ENCODE results near the gene IMMT.
"Not testable (repeated sequence)": the region's sequence is repeated elsewhere in the genome, so short reads cannot be mapped to it uniquely, and the experiment has no call there.

IMMT gene

DNA sequence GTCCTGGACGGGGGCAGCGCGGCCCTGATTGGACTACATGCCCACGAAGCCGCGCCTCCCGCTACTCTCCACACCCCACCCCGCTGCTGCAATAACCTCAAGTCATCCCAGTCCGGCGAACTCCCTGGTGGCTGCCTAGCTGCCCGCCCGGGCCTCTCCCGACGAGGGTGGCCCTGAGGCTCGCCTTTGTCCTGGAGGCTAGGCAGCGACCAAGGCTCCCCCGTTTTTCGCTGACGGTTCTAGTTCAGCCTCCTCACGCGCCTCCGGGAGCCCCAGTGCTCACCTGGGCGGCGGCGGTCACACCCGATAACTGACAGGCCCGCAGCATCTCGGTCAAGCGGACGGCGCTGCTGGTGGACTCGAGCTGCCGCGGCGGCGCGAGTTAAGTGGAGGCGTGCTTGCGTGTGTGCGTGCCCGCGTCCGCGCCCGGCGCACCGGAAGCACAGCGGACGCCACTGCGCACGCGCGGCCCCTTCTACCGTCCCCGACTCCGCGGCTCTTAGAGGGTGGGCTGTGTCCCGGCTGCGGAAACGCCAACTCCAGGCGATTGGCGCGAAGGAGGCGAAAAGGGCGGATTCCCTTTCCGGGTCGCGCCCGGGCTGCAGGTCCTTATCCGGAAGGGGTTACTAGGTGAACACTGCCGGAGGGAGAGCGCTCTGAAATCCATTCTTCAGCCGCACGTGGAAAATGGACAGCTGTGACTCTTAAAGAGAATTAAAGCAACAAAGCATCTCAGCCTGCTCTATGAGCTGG, at the start of gene IMMT:
Gene IMMT, minus strand, starts transcription at position 408 of the 753 bp plus-strand sequence. Its CDS starts 80 bp downstream, at position 328.
- DNase-seq: peak; percentile 90

DNA sequence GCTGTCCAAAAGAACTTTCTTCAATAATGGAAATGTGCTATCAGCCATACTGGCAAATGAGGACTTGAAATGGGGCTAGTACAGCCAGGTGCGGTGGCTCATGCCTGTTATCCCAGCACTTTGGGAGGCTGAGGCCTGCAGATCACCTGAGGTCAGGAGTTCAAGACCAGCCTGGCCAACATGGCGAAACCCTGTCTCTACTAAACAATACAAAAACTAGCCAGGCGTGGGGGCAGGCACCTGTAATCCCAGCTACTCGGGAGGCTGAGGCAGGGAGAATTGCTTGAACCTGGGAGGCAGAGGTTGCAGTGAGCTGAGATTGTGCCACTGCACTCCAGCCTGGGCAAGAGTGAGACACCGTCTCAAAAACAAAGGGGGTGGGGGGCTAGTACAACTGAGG, 49.5 kb upstream of the IMMT start:
- not testable (repeated sequence) for DNase-seq

DNA sequence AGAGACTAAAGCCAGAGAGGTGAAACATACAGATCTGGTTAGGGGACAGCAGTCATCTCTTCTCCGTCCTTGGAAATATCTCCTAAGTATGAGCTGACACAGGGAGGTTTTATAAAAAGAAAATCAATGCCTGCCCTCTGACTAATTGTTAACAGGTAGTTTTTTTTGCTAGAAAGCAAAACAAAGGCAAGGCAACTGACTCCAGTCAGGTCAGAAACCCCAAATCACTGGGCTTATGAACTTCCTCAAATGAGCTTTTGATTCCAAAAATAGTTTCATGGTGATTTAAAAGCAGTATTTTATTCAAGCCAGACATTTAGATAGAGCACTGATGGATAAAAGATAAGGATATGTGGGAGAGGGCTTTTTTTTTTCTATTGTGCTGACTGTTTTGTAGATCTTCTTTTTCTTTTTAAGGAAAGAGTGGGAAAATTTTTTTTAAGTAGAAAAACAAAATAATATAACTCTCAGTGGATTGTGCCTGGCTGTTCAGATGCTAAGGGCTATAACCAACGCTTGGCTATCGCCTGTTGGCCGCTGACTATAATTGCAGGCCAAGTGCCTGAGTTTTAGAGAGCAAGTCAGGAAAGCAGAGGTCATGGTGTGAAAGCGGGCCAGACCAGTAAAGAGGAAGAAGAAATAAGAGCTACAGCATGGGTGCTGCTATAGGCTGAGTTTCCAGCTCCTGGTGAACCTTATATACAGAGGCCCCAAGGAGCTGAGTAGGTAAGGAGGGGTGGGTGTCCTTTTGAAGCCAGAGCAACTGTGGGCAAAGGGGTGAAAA, 48.9 kb upstream of the IMMT start:
- DNase-seq: no peak

DNA sequence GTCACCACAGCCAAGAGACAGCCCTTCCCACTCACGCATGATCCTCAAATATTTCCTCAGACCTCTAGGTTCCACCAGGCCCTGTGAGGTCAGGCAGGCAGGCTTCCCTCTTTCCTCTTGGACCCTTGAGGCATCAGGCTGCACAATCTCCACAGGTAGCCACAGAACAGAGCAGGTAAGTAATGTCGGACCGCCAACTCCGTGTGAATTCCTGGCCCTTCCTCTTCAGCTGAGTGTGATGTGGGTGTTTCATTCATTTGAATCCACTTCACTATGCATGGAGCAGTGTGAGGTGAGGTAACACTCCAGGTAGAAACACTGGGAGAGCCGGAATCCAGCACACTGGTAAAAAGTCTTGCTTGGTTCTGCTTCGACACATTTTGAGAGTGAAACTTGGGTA, 48.0 kb upstream of the IMMT start:
- no peak for DNase-seq

DNA sequence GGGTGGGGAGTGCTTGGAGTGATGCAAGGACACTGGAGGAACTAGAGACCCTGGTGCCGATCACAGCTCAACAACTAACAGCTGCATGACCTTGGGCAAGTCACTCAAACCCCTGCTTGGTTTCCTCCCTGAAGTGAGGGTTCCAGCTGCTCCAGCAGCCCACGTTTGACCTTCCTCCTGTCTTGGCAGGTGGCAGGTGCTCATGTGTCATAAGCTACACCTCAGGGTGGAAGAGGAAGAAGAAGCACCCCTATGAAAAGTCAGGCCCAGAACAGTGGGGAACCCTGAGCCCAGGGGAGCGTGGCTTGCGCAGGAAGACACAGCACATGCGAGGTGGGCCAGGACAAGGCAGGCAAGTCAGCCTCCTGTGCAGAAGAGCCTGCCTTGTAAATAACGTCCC, 46.3 kb upstream of the IMMT start:
- DNase-seq: no peak

DNA sequence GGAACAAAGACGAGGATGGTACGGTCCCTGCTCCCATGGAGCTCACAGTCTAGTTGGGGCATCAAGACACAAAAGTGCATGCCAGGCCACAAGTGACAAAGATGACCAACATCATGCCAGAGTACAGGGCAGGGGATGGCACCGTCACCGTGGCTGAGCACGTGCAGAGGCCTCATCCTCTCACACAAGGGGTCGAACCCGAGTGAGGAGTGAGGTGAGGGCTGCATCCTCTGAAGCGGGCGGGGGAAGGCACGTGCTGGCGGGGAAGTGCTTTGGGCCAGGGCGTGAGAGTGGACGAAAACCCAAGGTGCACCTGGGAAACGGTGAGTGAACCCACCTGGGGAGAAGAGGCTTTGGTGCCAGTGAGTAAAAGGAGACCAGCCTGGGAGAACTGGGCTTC, 45.0 kb upstream of the IMMT start:
- DNase-seq: no peak

DNA sequence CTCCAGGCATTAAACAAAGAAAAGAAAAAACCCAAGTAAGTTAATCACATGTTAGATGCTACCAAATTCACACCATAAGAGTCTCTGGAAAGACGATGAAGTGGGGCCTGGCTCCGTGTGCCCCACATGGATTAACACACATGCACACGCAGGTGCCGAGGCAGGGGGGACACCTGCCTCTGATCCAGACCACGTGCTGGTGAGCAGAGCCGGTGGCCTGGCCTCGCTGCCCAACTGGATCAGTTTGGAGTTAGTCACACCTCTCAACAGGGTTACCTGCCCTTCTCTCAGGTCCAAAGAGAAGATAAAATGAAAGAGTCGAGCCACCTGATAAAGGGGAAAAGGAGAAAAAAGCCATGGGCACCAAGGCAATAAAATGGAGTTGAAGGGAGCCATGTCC, 44.5 kb upstream of the IMMT start:
- DNase-seq: no peak

DNA sequence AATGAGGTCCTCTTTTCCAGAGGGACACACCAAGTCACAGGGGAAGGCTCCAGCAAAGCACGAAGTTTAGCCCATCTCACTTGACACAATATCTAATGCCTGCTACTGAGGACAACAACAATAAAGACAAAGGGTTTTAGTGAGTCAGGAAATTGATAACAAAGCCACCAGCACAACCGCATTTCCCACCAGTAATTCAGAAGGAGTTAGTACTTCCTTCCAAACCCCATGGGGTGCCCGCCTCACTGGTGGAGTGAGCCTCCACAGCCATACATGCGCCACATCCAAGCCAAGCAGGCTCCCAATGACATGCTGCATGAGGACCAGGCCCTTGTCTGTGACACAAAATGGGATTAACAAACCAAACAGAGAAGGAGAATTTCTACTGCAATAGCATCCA, 44.1 kb upstream of the IMMT start:
- no peak for DNase-seq

DNA sequence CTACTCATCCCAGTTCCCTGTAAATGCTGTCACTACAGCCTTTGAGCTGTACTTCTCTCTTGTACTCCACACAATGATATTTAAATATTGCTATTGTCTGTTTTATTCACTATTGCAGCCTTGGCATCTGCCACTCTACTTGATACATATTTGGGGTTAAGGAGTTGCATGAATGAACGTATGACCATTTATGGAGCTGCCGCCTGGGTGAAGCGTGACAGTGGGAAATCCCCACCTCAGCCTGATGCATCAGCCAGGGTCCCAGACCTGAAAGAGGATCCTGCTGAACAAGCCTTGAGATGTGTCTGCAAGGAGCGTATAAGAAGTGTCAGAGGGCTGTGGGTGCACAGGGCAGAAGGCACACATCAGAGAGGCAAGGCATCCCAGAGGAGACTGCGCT, 43.1 kb upstream of the IMMT start:
- no peak for DNase-seq

DNA sequence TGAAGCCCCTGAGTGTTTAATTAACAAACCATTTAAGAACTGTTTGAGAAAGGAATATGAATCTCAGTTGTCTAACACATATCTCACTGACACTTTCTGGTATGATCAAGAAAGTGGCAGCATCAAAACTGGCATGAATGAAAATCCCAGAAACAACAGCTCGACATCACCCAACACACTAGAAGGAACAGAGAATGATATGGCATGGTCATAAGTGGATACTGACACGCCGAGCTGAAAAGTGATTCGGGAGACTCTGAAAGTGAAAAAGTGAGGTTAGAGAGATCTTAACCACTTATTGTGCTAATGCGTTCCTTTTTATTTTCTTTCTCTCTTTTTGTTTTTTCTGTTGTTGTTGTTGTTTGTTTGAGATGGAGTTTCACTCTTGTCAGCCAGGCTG, 41.9 kb upstream of the IMMT start:
- no peak for DNase-seq

DNA sequence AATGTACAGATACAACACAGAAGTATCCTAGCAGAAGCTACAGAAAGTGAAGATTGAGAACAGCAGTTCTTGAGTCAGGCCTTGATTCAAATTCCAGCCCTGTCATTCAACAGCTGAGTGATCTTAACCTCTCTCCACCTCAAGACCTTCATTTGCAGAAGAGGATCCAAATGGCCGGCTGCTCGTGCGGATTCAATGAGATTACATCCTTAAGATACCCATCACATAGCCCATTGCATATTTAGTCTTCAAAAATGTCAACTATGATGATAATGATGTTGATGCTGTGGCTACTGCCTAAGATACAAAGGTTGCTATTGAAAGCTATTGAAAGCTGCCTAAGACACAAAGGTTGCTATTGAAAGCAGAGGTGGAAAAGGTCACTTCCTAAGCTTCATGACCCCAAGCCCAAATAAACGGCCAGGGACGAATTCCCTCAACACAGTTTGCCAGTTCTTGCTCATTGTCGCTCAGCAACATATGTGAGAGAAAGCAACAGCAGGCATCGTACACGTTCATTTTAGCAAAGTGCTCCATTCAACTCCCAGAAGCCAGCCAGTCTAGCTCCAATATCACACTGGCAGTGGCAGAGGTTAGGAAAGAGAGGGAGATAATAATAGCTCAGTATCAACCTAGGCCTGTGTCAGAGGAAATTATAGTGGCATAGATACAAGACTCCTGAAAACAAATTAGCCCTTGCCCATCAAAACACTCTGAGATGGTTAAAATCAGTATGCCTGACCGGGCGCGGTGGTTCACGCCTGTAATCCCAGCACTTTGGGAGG, 40.1 kb upstream of the IMMT start:
- DNase-seq: no peak

DNA sequence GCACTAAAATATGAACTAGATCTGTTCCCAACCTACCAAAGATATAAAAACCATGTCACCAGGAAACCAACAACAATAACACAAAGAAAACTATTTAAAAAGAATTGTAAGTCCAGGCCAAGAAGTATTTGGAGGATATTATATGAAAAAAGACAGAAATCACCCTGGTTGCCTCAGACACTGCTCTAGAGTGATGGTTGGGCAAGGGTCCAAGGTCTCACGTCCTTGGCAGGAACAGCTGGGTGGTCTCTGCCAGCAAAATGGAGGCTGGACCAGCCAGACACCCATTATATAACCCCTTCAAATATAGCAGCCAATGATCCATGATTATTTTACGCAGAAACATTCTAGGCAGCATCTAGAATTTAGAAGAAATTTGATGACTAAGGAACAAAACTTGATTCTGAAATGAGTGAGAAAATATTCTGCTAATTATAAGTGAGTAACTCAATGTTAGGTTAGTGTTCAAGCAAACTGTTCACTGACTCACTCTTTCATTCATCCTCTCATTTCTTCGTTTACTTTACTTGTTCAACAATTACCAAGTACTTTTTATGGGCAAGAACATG, 39.4 kb upstream of the IMMT start:
- no peak for DNase-seq

DNA sequence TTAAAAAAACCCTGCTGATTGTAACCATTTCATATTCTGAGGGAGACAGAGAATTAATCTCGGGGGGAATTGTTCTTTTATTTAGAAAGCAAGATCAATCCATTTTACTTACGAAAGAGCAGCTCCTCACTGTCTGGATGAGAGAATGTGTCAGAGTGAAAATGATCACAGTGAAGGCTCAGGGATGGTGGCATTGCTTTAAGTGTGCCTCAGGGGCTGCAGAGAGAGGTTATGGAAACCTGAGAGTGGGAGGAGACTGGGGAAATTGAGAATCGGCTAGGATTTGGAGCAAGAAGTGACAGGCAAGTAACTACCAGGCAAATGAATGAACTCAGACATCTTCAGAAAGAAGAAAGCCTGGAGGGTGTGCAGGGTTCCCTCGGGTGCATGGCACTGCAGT, 38.2 kb upstream of the IMMT start:
- DNase-seq: no peak

DNA sequence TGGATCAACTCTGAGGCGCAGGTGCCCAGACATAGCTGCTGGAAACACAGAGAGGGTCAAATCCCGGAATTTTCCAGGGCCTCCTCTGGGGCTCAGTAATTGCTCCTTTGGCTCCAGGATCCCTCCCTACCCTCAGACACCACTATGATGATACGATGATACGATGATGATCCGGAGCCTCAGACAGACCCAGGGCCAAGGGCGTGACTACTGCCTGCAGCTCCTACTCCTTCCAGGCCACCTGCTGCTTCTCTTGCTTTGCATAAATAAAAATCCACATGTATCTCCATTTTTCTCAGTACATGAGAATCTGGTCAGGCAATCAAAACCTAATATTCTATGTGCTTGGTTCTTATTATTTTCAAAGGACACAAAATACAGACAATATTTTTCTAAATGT, 37.6 kb upstream of the IMMT start:
- DNase-seq: no peak

DNA sequence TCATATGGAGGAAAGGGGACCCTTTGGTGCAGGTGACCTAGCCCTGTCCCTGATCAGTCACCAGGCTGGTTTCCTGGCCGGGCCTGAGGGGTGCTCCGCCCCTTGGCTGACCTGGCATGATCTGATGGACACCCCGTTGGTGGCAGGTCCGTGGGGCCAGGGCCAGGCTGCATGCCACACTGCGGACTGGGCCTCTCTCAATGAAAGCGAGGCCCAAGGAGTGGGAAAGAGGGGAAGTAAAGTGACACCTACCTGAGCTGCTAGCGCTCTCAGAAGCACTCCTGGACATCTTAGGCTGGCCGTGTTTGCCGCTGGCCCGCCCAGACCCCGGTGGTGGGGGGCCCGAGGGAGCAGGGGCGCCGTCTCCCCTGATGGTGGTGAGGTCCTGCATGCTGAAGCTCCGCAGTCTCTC, 37.1 kb upstream of the IMMT start:
- no peak for DNase-seq

DNA sequence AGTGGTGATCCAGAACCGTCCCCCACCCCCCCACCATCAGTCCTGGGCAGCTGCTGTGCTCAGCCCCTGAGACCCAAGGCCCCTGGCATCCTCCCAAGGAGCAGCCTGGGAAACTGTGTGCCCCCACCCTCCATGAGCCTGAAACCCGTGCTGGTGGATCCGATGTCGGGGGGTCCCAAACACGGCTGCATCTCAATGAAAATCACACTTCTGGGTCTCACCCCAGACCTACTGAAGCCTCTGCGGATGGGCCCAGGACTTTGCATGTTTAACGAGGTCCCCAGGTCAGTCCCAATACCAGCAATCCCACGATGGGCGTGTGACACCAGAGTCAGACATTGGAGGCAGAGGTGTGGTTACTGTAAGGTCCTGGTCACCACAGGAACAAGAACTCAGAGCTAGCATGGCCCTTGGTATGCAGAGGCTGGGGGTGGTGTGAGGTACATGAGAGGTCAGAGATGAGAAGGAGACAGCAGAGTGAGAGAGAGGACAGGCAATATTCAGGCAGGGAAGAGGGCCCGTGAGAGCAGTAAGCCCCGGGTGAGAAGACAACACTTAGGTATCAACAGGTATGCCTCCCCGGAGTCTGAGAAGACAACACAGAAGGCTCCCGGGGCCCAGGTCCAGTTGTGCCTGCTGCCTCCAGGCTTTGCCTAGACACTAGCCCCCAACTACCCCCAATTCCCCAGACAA, 36.6 kb upstream of the IMMT start:
- no peak for DNase-seq

DNA sequence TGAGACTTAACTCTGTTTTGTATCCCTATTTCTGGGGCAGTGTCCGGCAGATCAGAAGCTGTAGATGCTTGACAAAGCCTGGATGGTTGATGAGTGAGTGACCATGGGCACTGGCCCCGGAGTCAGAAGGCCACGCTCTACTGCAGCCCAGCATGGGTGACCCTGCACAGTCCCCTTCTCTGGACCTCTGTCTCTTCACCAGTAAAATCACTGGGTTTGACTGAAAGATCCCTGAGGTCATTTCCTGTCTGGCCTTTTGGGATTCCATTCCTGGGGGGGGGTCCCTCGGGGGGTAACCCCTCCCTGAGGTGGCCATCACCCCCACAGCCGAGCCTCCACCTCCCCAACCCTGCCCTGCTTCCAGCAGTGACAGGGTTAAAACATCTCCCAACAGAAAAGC, 35.7 kb upstream of the IMMT start:
- DNase-seq: no peak

DNA sequence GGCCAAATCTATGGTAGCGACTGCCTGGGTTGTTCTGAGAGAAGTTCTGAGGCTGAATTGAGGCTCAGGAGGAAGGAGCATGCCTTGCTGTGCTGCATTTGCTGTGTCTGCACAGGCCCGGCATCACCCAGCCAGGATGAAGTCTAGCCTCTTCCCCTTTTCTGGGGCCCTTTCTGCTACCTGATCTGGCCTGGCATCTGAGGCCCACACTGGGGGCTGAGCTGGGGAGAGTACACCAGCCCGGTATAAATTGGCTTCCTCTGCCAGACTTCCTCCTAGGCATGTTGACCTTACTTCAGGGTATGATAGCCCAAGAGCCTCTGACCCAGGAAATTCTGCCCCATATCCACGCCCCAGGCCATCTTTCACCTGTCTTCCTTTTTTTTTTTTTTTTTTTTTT, 34.0 kb upstream of the IMMT start:
- no peak for DNase-seq

DNA sequence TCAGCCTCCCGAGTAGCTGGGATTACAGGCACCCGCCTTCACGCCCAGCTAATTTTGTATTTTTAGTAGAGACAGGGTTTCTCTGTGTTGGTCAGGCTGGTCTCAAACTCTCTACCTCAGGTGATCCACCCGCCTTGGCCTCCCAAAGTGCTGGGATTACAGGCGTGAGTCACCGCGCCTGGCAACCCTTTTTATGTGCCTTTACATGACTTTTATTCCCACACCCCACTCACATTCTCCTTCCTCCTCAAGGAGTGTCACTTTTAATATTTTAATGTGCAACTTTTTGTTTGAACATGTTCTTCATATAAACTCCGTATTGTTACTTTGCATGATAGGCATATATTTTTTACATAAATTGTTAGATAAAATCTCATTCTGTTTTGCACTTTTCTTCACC, 33.3 kb upstream of the IMMT start:
- DNase-seq: not testable (repeated sequence)

DNA sequence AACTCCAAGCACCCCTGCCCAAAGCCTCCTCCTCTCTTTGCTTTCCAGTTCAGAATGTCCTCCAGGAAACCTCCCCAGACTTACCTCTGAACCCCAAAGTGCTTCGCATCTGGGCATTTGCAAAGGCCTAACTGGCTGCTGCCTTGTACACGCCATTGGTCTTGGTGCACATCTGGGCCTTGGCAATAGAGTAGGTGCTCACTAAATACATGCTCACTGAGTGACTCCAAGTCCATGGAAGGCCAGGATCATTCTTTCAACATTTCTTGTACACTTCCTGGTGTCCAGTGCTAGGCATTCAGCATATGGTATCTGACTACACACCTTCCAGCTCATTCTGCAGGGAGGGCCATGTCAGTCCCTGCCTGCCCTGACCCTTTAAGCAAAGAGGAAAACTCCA, 32.4 kb upstream of the IMMT start:
- no peak for DNase-seq

DNA sequence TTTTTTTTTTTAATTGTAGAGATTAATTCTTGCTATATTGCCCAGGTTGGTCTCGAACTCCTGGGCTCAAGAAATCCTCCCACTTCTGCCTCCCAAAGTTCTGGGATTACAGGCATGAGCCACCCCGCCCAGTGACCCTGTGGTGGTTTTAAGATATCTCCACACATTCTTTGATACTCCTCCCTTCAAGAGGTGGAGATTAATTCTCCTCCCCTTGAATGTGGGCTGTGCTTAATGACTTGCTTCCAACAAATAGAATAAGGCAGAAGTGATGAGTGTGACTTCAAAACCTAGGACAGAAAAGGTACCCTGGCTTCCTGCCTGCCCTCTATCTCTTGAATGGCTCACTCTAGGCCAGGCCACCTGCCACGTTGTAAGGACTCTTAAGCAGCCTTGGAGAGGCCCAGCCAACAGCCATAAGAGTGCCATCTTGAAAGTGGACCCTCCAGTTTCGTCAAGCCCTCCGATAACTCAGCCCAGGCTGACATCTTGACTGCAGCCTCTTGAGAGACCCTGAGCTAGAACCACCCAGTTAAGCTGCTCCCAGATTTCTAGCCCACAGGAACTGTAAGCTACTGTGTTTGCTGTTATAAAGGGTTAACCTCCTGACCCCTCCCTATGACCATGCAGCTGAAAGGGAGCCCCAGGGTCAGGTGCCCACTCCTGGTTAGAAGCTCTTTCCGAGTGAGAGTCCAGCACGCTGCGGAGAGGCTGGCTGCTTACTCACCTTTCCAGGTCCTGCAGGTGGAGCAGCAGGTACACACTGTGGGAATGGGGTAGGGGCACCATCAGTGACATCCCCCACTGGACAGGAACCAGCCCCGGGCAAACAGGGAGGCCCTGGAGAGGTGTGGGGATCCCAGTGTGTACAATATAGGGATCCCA, 31.6 kb upstream of the IMMT start:
- DNase-seq: no peak

DNA sequence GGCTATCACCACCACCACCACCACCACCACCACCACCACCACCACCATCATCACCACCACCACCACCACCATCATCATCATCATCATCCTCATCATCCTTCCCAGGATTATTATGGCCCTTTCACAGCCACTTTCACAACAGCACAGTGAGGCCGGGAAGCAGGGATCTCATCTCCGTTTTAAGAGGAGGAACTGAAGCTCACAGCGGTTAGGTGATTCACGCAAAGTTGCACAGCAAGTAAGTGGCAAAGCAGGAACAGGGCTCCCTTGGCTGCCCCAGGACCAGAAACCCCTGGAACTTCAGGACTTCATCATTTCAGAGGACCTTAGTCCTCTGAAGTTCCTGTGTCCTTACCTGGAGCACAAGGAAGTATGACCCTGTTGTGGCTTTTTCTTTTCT, 30.8 kb upstream of the IMMT start:
- DNase-seq: no peak
